ENCODE results near the gene THRB.

Gene THRB

DNA sequence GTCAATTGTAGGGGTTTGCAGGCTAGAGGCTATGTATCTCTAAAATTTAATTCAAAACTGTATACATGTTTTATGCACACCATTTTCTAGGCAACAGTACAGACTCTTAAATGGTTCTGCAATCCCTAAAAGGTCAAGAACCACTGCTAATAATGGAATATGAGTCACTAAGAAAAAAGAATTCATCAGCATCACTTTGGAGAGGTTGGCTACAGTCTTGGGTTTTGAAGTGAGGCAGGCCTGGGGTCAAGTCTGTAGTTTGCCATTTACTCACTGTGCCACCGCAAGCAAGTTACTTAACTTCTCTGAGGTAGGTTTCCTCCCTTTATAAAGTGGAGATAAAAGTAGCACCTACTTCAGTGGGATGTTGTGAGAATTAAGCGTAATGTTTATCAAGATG lies 33.7 kb downstream of the THRB start:
- no peaks in the 10 kb centered on the region for H3K4me1 Mint-ChIP-seq (ENCODE audit: low read depth)

DNA sequence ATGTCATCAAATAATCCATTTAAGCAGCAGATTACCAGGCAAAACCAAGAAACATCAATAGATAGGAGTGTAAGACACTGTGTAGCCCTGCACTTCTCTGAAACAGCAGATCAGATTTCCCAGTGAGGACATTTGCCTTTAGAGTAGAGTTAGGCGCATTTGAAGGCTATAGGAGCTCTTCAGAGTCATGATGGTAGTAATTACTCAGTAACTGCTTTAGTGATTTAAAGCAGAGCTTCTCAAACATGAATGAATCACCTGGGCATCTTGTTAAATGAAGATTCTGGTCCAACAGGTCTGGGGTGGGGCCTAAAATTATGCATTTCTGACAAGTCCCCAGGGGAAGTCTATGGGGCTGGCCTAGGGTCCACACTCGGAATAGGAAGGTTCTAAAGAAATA lies 36.9 kb downstream of the THRB start:
- Mint-ChIP-seq H3K27me3 (peaks cover 4% of the 10 kb centered on the region), H3K4me1 (ENCODE audit: low read depth) (no peaks in the 10 kb centered on the region), H3K4me3 (no peak overlapping the region), H3K36me3 (ENCODE audit: low read depth) (no peaks in the 10 kb centered on the region), H3K9me3 (no peaks in the 10 kb centered on the region), H3K27ac (no peak overlapping the region)

More for the DNA sequence above, 33.7 kb downstream of the THRB start:
- Mint-ChIP-seq H3K27me3 (no peaks in the 10 kb centered on the region), H3K4me3 (no peak overlapping the region), H3K36me3 (ENCODE audit: low read depth) (no peaks in the 10 kb centered on the region), H3K27ac (no peak overlapping the region), H3K9me3 (peaks cover 6% of the 10 kb centered on the region)

DNA sequence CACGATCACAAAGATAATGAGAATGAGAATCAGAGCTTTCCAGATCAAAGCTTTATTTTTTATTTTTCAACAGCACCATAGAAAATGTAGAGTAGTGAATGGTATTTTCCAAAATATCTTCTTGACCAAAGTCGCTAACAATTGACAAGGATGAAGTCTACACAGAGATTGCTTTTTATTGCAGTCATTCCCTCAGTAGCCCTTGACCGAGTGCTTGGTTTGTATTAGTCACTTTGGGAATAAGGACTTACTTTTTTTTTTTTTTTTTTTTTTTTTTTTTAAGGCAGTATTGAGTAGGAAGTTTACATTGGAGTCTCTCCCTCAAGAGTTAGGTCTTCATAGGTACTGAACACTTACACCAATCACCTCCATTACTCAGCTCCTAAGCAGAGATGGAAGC lies 39.8 kb downstream of the THRB start:
- no peaks in the 10 kb centered on the region for H3K9me3 Mint-ChIP-seq
- no peak overlapping the region for H3K4me3 Mint-ChIP-seq
- H3K27me3 Mint-ChIP-seq: peaks cover 4% of the 10 kb centered on the region
- H3K4me1 Mint-ChIP-seq (ENCODE audit: low read depth): no peaks in the 10 kb centered on the region
- no peak overlapping the region for H3K27ac Mint-ChIP-seq
- H3K36me3 Mint-ChIP-seq (ENCODE audit: low read depth): no peaks in the 10 kb centered on the region

DNA sequence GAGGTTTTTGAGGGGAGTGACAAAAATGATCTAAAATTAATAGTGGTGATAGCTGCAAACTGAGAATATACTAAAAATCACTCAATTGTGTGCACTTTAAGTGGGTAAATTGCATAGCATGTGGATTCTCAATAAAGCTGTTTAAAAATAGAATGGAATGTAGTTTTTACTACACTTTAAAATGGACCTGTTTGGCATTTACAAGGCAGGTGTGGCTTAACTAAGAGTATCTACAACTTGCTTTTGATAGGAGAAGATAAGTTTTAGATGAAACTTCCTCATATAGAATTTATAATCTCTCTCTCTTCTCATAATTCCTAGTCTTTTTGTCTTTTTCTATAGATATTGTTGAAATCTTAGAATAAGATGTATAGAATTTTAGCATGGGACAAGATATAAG lies 40.3 kb downstream of the THRB start:
- no peaks in the 10 kb centered on the region for H3K36me3 Mint-ChIP-seq (ENCODE audit: low read depth)
- H3K9me3 Mint-ChIP-seq: no peaks in the 10 kb centered on the region
- peaks cover 4% of the 10 kb centered on the region for H3K27me3 Mint-ChIP-seq
- no peaks in the 10 kb centered on the region for H3K4me1 Mint-ChIP-seq (ENCODE audit: low read depth)
- H3K4me3 Mint-ChIP-seq: no peak overlapping the region
- H3K27ac Mint-ChIP-seq: no peak overlapping the region

DNA sequence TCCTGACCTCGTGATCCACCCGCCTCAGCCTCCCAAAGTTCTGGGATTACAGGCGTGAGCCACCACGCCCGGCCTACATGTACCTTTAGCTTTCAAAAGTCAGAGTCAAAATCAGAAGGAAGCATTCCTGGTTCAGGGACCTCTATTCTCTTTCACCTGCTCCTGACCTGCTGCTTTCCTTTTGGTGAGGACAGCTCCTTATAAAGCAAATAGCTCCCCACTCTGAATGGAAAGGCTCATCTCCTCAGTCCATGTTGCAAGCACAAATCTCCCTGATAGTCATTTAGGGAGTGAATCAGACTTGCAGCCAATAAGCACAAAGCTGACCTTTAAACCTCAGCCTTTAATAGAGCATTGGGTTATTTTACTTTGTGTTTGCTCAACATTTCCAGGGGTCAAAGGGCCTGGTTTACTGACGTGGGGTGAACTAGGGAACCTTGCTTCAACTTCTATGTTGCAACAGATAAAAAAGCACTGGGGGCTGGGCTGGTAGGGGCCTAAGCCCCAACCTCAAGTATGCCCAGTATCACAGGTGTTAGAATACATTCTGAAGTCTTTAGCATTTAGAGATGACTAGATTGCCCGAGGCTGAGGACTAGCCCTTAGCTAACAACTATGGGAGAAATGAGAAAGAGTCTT lies 43.1 kb downstream of the THRB start:
- Mint-ChIP-seq H3K4me3 (no peak overlapping the region), H3K27me3 (peaks cover 4% of the 10 kb centered on the region), H3K27ac (no peak overlapping the region), H3K4me1 (ENCODE audit: low read depth) (no peaks in the 10 kb centered on the region), H3K9me3 (no peaks in the 10 kb centered on the region), H3K36me3 (ENCODE audit: low read depth) (no peaks in the 10 kb centered on the region)

DNA sequence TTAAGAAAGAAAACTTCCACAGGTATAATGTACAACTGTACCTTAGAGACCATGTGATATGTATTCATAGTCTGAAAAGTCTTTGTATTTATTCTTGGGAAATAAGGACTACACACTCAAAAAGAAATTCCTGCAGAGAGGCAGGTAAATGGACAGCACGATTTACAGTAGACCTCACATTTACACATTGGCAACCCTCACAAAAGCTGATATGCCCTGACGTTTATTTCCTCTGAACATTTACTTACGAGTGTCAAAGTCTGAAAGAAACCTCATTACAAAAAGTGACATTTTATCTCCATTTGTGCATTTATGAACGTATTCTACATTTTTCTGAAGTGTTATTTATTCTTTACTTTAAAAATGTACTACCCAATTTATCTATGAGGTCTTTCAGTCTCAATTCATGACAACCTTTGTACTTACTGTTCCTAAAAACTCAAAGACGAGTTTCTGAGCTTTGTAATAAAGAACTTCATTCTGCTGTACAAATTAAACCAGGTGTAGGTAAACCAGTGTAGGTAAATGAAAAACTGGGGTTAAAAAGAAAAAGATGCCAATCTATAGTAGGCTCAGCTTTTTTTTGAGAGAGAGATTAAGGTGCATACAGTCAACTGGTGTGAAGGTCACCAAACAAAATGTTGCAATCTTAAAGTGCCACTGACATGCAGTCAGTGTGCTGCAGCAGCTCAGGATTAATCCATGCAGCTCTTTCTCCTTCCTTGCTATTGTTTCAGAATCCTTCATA lies 44.3 kb downstream of the THRB start:
- Mint-ChIP-seq H3K4me3 (no peak overlapping the region), H3K9me3 (no peaks in the 10 kb centered on the region), H3K4me1 (ENCODE audit: low read depth) (no peaks in the 10 kb centered on the region)

DNA sequence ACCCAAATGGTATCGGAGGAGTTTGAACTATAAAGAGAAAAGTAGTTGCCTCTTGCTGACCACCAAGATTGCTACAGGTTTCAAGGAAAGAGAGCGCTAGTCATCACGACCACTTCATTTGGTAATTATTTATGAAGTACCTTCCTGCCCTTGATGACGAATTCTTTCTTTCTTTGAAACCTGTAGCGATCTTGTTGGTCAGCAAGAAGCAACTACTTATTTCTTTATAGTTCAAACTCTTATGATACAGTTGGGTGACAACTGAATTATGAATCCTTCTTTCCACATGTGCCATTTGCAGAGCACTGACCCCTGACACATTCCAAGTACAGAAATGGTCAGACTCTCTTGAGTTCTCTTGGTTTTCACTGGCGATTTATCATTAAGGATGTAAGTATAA lies 46.8 kb downstream of the THRB start:
- H3K4me1 Mint-ChIP-seq (ENCODE audit: low read depth): no peaks in the 10 kb centered on the region
- H3K9me3 Mint-ChIP-seq: no peaks in the 10 kb centered on the region
- no peak overlapping the region for H3K27ac Mint-ChIP-seq
- no peaks in the 10 kb centered on the region for H3K36me3 Mint-ChIP-seq (ENCODE audit: low read depth)
- H3K4me3 Mint-ChIP-seq: no peak overlapping the region
- peaks cover under 1% of the 10 kb centered on the region for H3K27me3 Mint-ChIP-seq

More for the DNA sequence above, 44.3 kb downstream of the THRB start:
- Mint-ChIP-seq H3K36me3 (ENCODE audit: low read depth) (no peaks in the 10 kb centered on the region), H3K27ac (no peak overlapping the region), H3K27me3 (peaks cover 4% of the 10 kb centered on the region)

DNA sequence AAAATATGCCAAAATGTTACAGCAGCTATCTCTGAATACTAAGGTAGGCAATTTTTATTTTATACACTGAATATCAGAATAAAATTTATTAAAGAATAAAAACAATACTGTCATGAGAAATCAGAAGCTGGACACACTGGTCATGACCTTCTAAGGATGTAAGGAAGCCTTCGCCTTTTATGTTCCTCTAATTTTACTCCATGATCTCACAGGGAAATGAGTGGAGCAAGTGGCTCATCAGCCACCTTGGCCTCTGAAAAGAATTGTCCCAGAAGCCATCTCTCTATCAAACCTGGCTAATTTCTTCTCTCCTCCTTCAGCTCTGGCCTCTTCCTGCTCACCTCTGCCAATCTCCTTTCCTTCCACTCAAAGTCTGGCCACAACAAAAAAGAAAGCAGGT lies 48.6 kb downstream of the THRB start:
- Mint-ChIP-seq H3K4me3 (no peak overlapping the region), H3K27me3 (no peaks in the 10 kb centered on the region), H3K4me1 (ENCODE audit: low read depth) (no peaks in the 10 kb centered on the region), H3K36me3 (ENCODE audit: low read depth) (no peaks in the 10 kb centered on the region), H3K27ac (no peak overlapping the region), H3K9me3 (no peaks in the 10 kb centered on the region)

DNA sequence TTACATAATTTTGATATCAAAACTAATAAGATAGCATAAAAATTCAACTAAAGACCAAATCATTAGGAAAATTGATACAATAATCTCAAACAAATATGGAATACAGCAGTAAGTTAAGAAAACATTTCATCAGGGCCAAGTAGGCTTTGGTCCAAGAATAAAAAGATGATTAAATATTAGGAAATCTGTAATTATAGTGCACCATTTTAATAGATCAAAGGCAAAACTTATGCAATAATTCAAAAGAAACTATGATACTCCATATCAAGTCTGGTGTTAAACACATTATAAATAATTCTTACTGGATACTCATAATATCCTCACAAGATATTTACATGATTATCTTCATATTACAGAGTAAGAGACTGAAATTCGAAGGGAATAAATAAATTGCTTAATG lies 51.2 kb downstream of the THRB start:
- Mint-ChIP-seq H3K36me3 (ENCODE audit: low read depth) (no peaks in the 10 kb centered on the region), H3K27ac (no peak overlapping the region), H3K27me3 (no peaks in the 10 kb centered on the region), H3K4me1 (ENCODE audit: low read depth) (no peaks in the 10 kb centered on the region), H3K9me3 (no peaks in the 10 kb centered on the region), H3K4me3 (no peak overlapping the region)

DNA sequence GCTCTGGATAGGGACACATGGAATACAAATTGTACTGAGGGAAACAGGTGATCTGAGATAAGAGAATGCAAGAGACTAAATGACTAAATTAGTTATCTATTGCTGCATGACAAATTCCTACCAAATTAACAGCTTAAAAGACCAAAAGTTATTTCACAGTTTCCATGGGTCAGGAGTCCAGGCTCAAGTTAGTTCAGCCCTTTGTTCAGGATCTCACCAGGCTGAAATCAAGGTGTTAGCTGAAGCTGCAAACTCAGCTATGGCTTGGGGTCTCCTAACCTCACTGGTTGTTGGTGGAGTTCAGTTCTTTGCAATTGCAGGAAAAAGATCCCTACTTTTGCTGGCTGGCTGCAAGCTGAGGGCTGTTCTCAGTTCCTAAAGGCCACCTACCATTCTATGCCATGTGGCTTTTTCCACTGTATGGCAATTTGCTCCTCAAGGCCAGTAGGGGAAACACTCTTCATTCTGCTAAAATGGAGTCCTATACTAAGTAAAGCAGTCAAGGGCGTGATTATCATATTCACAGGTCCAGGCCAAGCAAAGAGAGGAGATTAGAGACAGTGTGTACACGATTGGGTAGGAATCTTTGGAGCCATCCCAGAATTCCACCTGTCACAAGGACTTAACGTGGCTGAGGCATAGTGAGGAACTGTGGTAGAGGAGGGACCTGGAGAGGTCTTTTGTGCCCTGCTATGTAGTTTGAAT lies 53.7 kb downstream of the THRB start:
- Mint-ChIP-seq H3K27me3 (no peaks in the 10 kb centered on the region), H3K36me3 (ENCODE audit: low read depth) (no peaks in the 10 kb centered on the region), H3K9me3 (no peaks in the 10 kb centered on the region), H3K4me1 (ENCODE audit: low read depth) (no peaks in the 10 kb centered on the region), H3K4me3 (no peak overlapping the region), H3K27ac (no peak overlapping the region)

DNA sequence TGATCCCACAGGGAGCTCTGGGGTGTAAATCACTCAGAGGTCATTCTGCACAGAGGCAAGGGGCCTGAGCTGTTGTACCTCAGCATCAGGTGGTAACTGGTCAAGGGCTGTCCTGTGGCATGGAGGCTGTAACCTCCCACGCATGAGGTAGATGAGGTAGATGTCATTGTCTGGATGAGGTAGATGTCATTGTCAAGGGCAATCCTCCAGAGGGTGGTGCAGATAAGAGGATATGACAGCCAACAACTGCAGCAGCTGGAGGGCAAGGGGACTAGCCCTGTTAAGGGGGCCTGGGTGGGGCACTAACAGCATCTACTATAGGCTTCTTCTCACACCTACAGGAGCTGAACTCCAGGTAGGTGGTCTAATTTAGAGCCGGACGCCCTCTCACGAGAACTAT lies 55.6 kb downstream of the THRB start:
- Mint-ChIP-seq H3K27ac (no peak overlapping the region), H3K27me3 (no peaks in the 10 kb centered on the region), H3K4me3 (no peak overlapping the region), H3K9me3 (peaks cover 4% of the 10 kb centered on the region), H3K4me1 (ENCODE audit: low read depth) (no peaks in the 10 kb centered on the region), H3K36me3 (ENCODE audit: low read depth) (no peaks in the 10 kb centered on the region)

DNA sequence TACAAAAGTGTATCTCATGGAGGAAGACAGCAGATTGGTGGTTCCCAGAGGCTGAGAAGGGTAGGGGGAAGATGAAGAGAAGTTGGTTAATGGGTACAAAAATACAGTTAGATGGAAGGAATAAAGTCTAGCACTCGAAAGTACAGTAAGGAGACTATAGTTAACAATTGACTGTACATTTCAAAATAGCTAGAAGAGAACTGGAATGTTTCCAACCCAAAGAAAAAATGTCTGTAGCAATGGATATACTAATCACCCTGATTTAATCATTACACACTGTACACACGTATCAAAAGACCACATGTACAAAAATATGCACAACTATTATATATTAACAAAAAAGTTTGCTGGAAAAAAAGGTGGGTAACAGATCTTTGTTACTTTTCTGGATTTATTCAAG lies 57.3 kb downstream of the THRB start:
- Mint-ChIP-seq H3K4me3 (no peak overlapping the region), H3K9me3 (peaks cover 4% of the 10 kb centered on the region), H3K4me1 (ENCODE audit: low read depth) (no peaks in the 10 kb centered on the region), H3K27me3 (no peaks in the 10 kb centered on the region), H3K36me3 (ENCODE audit: low read depth) (no peaks in the 10 kb centered on the region), H3K27ac (no peak overlapping the region)

DNA sequence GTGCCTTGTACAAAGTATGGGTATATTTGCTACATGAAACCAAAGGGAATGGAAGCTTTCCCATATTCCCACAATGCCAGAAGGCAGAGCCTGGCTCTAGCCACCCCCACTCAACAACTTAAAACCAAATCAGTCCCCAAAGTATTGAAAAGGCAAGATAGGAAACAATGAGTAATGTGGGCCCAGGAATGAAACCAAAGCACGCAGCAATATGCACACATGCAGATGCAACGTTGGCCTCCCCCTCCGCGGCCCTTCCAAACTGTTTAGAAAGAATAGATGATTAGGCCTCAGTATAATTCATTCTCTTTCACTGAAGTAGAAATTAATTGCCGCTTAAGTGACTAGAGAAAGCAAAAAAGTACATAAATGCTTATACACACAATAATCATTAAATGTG lies 59.1 kb downstream of the THRB start:
- H3K36me3 Mint-ChIP-seq (ENCODE audit: low read depth): no peaks in the 10 kb centered on the region
- no peaks in the 10 kb centered on the region for H3K4me1 Mint-ChIP-seq (ENCODE audit: low read depth)
- H3K27me3 Mint-ChIP-seq: no peaks in the 10 kb centered on the region
- no peak overlapping the region for H3K4me3 Mint-ChIP-seq
- H3K27ac Mint-ChIP-seq: no peak overlapping the region
- peaks cover 4% of the 10 kb centered on the region for H3K9me3 Mint-ChIP-seq

DNA sequence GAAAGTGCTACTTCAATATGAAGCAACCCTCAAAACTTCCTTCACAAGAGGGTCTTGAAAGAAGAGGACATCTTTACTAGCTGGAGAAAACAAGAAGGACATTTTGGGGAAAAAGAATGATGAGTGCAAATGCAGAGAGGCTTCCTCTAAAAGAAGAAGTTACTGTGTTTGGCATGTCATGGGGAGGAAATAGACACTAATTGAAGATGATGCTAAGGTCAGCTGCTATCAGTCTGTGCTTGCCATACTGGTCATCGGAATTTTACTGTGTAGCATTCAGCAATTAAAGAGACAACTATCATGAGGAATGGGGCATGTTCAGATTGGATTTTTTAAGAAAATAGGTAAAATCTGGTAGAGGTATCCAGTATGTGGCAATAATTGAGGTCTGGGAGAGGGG lies 60.0 kb downstream of the THRB start:
- Mint-ChIP-seq H3K4me1 (ENCODE audit: low read depth) (no peaks in the 10 kb centered on the region), H3K27me3 (no peaks in the 10 kb centered on the region), H3K36me3 (ENCODE audit: low read depth) (no peaks in the 10 kb centered on the region), H3K27ac (no peak overlapping the region), H3K4me3 (no peak overlapping the region), H3K9me3 (peaks cover 8% of the 10 kb centered on the region)

DNA sequence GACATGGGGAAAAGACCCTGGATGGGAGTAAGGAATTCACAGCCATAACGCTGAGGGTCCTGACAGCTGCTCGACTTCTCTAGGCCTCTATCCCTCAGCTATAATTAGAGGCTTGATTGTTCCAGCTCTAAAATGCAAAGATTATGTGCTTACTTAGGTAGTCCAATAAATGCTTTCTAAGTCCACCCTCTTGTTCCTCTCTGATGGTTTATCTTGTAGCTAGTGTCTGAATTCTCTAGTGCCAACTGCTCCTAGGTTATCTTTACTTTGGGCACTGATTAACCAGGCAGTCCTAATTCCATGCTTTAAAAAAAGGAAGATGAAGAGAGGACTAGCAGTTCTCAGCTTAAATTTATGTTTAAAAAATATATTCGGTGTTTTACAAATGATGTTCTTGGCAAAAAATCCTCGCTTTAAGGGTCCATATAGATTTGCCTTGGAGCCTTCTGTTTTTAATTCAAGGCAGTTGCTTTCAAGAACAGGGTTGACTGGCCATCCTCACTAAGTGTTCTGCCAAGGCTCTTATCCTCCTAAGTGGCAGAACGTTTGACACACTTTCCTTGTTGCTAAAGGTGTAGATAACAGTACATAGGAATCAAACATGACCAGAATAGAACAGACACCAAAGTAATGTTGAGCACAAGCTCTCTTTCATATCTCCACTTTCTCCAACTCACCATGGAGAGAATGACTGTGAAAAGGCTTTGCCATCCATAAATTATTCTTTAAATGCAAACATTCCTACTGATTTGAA lies 60.6 kb downstream of the THRB start:
- no peaks in the 10 kb centered on the region for H3K4me1 Mint-ChIP-seq (ENCODE audit: low read depth)
- H3K4me3 Mint-ChIP-seq: no peak overlapping the region
- H3K27me3 Mint-ChIP-seq: no peaks in the 10 kb centered on the region
- H3K27ac Mint-ChIP-seq: no peak overlapping the region
- H3K9me3 Mint-ChIP-seq: peaks cover 8% of the 10 kb centered on the region
- H3K36me3 Mint-ChIP-seq (ENCODE audit: low read depth): no peaks in the 10 kb centered on the region

All from stimulated activated naive CD8-positive, alpha-beta T cell treated with anti-CD3 and anti-CD28 coated beads, Interleukin-15, Interleukin-2, amounts not matched to agents 100 ng/mL and 50 ng/mL, for 24 hours (primary cell).